GM19099 (cell line): ENCODE data around the gene F13A1.
A peak's percentile ranks its signal among the peaks of the same experiment; 100 is the strongest.

ENCODE experiments used
- POLR2A ChIP-seq: IDR thresholded peaks from 3 replicates; pipeline ENCODE4 v1.6.1; 2011; ENCODE audit warnings: low read depth; ENCODE audit not compliant: insufficient read length; ENCODE audit errors: extremely low read depth

The F13A1 gene

DNA sequence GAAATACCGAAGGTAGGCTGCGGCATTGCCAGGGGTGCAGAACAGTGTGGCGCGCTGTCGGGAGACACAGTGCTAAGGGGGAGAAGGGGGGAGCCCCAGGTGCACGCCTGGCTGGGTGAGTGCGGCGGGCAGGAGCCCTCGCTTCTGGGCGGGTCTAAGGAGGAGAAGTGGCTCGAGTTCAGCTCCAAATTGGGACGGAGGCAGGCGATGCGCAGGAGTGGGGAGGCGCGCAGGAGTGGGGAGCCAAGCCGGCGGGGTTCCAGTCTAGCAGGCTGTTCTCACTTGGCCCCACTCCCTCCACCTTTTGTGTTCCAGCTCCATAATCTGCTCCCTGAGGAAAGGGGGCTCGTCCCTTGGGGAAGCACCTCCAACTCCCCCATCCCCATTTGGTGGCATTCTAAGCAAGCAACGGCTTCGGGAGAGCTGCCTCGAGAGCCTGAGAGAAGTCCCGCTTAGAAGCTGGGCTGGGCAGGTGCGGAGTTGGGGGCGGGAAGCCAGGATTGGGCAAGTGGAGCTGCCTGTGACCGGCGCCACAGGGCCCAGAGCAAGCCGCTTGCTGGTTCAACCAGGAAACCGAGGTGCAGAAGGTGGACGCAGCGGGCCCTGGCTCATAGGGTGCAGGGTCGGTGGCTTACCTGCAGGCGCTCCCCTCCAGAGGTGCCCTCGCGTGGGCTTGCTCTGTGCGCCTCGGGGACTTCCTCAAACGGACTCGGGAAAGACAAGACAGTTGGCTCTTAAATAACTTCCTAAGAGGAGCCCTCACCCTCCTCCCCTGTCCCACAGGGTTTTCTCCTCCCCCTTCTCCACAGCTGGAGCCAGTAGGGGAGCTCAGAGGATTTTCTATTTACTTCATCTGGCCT lies at the start of gene F13A1:
Gene F13A1, minus strand, starts transcription at position 711 of the 860 bp plus-strand sequence. CDS start 1,998 bp downstream, outside the sequence.
- TF ChIP-seq POLR2A: peak; percentile 30

DNA sequence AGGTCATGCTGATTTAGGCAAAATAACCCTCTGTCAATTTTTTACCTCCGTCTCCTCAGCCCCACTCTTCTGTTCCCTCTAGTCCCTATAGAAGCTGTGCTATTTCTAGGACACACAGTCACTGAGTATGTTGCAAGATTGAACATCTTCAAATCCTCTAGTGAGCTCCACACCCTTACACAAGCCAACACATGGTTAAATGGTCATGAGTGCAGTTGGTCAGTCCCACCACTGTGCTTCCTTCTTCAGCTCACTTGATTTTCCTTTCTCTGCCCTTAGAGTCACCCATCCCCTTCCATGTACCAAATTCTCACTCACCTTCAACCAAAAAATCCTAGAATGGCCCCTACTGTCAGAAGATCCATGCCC lies 48.2 kb upstream of the F13A1 start:
- no peak for TF ChIP-seq POLR2A

DNA sequence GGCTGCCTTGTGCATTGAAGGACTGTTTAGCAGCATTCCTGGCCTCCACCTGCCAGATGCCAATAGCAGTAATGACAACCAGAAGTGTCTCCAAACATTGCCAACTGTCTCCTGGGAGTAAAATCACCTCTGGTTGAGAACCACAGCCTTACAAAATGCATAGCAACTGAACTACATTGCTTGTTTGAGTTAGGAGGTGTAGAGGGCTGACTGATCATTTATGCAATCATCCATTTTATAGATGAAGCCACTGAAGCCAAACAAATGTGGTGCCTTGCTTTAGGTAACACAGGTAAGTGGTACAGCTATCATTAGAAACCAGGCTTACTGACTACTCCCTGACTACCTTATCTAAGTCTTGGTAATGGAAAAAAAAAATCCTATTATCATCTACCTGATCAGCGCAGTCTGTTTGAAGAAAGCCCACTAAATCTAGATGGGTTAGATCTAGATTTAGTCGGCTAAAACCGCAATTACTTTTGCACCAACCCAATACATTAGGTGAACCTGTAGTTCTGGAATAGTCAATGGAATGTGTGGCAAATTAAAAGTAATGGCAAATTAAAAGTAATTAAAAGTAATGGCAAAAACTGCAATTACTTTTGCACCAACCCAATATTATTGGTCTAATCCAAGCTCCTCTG lies 47.7 kb upstream of the F13A1 start:
- TF ChIP-seq POLR2A: no peak

DNA sequence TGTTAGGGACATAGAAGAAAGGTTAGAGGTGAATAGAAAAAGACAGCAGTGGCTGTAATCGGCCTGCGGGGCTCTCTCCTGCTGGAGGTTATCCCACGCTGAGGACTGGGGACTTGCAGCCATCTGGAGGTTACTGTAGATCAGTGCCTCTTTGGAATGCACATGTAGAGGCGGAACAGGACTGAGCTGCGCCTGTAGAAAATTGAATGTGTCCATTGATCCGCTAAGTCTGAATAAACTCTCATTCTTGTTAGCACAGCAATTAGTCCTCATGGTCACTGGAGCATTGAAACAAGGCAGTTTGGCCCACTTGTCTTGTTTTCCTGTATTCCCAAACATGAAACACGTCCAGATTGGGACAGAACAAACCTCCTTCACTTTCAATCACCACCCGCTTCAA lies 46.3 kb upstream of the F13A1 start:
- TF ChIP-seq POLR2A: no peak

DNA sequence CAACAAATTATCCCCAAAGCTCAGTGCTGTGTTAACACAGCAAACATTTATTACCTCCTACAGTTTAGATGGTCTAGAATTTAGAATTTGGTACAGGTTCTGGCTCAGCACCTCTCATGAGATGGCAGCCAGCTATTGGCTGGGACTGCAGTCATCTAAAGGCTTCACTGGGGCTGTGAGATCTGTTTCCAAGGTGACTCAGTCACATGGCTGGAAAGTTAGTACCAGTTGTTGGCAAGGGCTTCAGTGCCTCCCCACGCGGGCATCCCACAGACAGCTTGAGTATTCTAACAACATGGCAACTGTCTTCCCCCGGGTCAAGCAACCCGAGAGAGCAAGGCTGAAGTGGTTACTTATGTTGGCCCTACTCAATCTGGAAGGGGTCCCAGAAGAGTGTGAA lies 44.8 kb upstream of the F13A1 start:
- no peak for TF ChIP-seq POLR2A

DNA sequence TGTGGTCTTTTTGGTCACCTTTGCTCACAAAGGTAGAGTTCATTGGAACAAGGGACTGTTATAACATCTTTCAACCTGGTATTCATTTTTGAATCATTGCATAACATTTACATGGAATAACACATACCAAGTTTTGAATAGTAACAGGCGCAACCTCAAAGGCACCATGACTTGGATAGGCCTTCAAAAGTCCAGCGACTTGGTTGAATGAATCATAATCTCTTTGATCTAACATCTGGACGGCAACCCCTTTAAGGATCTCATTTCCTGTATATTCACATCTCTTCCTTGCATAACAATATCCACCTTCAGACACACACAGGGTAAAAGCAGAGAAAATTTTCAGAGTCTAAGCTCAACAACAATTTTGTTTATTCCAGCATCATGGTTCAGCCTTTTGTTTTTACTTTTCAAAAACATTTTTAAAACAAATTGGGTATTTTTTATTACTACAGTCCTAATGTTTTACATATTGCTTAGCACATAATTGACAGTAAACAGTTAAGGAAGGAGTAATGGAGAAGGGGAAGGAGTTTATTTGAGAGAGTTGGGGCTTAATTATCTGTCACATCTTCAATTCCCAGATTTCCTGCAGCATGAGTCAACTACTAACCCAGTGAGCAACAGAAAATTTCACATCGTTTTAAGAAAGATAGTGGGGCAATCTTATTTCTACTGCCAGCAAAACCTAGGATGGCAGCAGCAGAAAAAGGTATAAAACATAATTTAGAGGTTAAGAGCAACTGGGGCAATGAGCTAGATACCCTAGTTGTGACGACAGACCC lies 41.8 kb upstream of the F13A1 start:
- TF ChIP-seq POLR2A: no peak

DNA sequence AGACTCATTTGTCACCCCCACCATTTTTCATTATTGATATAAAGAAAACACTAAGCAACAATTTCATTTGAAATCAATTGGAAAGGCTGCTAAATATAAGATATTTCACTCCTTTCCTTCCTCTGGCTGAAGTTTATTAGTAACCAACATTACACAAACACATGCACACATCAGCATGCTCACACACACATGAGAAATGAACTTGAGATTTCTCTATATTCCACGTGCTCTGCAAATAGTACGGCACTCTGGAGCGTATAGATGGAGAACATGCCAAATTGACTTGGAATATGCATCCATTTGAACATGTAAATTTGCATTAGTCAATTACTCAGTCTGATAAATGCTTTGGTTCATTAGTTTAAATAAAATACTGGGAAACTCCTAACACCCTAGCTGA lies 37.1 kb upstream of the F13A1 start:
- TF ChIP-seq POLR2A: no peak

DNA sequence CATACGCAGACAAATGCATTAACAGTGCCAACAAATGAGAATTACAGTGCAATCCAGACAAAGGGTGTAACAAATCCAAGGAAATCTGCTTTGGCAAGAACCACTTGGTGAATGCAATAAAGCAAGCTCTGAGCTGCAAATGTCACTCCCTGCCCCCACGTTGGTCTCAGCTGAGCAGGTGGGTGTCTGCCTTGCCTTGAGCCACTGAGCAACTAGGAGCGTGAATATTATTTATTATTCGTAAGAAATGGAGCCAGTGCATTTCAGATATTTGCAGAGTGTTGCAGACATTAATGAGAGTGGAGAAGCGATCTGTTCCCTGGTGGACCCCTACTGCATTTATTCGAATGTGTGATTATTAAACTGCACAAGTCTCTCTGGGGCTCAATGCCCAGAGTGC lies 36.6 kb upstream of the F13A1 start:
- TF ChIP-seq POLR2A: no peak

DNA sequence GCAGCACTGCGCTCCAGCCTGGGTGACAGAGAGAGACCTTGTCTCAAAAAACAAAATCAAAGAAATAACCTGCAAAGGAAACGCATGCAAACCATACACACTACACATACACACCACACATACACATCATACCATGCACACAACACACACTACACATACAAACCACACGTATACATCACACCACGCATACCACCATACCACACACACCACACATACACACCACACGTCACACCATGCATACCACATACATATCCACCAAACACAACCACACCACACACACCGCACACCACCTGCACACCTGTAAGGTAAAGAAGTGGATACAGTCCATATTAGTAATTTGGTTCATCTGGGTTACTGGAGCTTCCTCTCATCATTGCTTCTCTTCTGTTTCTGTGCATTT lies 32.3 kb upstream of the F13A1 start:
- TF ChIP-seq POLR2A: no peak

DNA sequence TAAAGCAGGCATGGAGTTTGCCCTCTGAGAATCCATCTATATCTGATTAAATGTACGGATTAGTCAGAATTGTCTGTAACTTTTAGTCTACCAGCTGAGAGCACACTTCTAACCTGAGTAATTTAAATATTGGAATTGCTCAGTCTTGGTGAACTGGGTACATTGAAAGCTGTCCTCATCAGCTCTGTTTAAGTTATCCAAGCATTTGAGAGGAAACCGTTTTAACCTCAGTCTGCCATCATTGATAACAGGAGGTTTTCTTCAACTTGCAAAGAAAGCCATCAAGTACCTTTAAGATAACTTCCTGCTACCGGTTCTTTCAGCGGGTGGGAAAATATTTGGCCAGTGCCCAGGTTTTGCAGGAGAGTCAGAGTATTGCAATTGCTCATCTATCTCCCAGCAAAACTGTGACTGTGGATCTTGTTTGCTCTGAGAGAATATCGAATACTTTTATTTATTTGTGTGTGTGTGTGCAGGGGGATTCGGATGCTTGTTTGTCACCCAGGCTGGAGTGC lies 31.1 kb upstream of the F13A1 start:
- TF ChIP-seq POLR2A: no peak

DNA sequence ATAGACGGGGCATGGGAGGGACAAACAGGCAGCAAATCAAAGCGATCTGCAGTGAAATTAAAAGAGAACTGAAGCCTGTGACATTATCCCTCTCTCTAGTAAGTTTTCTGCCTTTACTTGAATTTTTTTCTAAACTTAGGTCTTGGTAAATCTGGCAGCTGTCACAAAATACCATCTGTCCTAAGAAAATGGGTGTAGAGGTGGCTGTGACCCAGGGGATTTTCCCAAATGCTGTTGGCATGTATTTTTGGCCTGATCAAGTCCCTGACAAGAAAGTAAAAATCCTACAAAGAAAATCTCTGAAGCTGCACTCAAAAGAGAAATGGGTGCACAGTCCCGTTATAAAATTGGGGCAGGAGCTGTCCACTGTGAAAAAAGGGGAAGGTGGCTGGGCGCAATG lies 30.2 kb upstream of the F13A1 start:
- no peak for TF ChIP-seq POLR2A

DNA sequence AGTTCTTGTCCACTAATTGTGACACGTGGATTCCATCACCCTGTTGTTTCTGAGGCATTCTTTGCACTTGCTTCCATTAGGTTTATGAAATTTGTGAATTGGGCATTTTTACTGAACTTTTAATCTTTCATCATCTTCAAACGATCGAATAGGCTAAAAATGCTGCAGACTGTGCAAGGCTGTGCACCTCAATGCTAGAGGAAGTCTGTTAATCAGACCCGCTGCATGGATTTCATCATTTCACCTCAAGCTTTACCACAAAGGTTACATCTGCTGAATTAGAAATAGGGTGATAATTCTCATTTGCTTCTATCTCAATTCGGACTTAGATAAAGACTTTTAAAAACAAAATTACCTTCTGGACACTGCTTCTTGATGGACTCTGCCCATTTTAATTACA lies 27.8 kb upstream of the F13A1 start:
- TF ChIP-seq POLR2A: no peak

DNA sequence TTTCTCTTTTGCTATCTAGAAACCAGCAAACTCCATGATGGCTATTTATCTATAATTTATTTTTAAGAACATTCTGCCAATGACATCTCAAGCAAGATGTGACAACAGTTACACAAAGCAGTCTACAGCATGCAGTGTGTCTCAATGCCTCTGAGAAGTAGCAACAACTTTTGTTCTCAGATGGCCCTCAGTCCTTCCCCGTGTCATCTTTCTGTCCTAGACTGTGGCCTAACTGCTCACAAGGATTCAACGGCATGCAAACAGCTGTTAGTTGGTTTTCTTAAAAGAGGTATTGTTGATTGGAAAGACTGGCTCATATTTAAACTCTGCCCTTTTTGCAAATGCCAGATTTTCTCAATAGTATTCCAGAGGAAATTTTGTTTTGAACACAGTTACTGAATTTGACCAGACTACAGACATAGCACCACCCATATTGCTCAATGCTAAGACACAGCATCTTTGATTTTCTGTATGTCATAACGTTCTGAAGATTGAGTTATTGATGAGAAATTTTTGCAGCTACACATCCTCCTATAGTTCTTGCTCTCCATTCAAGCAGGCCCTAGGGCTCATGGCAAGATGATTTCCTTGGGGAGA lies 26.1 kb upstream of the F13A1 start:
- TF ChIP-seq POLR2A: no peak

DNA sequence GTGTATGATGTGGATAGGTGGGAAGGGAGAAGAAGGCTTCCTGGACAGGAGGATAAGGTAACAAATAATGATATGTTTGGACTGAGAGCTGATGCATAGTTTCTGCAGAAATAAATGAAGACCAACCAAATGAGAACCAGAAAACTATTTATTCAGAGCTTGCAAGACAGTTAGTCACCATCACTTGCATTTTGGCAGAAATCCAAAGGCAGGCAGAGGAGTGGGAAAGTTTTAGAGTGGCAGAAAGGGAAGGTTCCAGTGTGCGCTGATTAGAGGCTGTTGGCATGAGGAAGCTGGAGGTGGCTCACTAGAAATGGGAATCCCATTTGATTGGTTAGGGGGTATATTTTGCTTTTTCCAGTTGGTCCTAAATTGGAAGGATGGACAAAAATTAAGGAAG lies 13.0 kb upstream of the F13A1 start:
- no peak for TF ChIP-seq POLR2A

DNA sequence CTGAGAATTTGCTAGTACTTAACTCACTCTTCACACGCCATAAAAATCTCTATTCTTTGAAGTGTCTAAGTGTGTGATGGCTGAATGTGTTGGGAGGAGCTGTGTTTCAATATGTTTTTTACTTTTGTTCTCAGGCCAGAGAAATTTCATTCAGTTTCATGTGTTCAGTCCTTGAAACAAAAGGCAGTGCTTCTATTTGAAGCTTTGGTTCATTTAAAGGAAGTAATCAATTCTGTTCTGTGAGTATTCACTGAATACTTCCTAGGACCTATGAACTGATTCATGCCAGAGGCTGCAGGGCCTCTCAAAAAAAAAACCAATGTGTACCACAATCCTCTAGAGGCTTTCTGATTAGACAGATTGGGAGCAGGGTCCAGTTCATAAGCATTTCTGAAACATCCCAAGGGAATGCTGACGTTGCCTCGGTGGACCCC lies 12.4 kb upstream of the F13A1 start:
- TF ChIP-seq POLR2A: no peak
